GM19099 (cell line): ENCODE results near the gene IP6K3.

Source experiments
- POLR2A ChIP-seq: IDR thresholded peaks from 3 replicates; pipeline ENCODE4 v1.6.1; 2011; ENCODE audit warnings: low read depth; ENCODE audit not compliant: insufficient read length; ENCODE audit errors: extremely low read depth

Gene IP6K3

DNA sequence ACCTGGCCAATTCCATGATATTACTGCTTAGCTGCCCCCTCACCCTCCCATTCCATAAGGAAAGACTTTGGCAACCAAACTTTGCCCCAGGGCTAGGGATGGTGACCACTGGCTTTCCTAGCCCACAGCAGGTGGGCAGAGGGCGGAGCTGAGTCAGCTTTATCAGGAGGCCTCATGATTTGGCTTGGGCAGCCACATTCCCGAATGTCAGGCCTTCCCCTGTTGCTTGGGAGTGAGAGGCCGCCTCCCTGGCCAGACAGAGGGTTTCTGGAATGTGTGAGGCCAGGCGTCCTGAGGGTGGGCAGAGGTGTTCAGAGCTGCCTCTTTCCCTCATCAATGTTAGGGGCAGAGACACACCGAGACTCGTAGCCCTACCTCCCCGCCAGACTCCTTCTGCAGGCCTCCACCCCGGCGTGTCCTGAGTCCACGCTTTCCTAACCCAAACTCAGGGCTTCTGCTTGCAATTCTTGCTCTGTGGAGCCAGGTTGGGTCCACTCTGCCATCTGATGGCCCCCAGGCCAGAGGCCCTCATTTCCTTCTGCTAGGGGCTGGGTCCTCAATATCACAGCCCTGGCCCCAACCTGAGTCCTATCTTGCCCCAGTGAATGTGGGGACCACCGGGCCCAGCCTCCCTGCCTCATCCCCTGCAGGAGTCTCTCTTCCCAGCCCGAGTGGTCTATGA, 54.5 kb downstream of the IP6K3 start:
- TF ChIP-seq POLR2A, result no peak

DNA sequence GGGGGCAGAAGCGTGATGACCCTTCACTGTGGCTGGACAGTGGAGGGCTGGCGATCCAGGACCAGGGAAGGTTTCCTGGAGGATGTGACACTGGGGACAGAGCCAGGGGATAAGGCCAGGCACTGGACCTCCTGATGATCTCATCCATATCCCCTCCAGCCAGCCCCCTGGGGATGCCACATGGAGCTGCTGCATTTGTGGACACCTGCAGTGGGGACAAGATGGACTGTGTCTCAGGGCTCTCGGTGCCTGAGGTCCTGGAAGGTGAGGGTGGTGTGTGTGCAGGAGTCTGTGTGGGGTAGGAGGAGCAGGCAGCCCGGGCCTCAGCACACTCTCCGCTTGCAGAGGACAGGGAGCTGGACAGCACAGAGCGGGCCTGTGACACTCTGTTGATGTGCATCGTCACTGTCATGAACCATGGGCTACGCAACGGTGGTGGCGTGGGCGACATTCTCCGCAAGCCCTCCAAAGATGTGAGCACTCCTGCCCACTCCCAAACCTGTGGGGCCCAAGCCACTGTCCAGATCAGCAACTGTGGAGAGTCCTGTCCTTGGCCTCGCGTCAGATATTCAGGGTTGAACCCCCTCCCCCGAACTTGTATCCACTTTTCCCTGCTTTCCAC, 55.1 kb downstream of the IP6K3 start:
- TF ChIP-seq POLR2A, result no peak

DNA sequence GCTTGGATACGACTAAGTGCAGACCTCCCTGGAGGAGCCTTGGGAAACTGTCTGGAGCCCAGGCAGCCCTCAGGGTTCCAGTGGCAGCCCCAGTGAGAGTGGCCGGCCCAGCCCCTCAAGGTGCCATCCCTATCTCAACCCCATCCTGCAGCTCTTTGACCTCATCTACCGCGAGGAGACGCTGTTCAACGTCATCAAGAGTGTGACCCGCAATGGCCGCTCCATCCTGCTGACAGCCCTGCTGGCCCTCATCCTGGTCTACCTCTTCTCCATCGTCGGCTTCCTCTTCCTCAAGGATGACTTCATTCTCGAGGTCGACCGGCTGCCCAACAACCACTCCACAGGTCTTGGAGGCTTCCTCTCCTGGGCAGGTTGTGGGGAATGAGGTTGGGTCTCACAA, 55.9 kb downstream of the IP6K3 start:
- no peak for TF ChIP-seq POLR2A

DNA sequence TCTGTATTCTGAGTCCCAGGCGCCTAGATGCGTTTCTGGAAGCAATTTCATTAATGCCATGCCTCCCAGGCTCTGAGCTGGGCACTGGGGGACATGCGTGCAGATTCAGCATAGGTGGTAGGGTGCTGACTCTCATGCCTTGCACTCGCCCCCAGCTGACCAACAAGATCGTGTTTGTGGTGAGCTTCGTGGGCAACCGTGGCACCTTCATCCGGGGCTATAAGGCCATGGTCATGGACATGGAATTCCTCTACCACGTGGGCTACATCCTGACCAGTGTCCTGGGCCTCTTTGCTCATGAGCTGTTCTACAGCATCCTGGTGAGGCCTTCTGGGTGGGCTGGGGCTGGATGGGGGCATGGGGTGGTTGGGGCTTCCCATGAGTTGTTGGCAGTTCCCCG, 56.8 kb downstream of the IP6K3 start:
- no peak for TF ChIP-seq POLR2A

- no peak for TF ChIP-seq POLR2A
Observed at GRCh38 chr6:33689148-33689494, 57.6 kb downstream of the IP6K3 start.

- no peak for TF ChIP-seq POLR2A
Observed at GRCh38 chr6:33688451-33689147, 58.1 kb downstream of the IP6K3 start.

- no peak for TF ChIP-seq POLR2A
Observed at GRCh38 chr6:33688006-33688405, 58.7 kb downstream of the IP6K3 start.

- TF ChIP-seq POLR2A, result no peak
Observed at GRCh38 chr6:33686981-33687975, 59.4 kb downstream of the IP6K3 start.

GRCh38 chr6:33686225-33686924, 60.3 kb downstream of the IP6K3 start:
- TF ChIP-seq POLR2A, result no peak

DNA sequence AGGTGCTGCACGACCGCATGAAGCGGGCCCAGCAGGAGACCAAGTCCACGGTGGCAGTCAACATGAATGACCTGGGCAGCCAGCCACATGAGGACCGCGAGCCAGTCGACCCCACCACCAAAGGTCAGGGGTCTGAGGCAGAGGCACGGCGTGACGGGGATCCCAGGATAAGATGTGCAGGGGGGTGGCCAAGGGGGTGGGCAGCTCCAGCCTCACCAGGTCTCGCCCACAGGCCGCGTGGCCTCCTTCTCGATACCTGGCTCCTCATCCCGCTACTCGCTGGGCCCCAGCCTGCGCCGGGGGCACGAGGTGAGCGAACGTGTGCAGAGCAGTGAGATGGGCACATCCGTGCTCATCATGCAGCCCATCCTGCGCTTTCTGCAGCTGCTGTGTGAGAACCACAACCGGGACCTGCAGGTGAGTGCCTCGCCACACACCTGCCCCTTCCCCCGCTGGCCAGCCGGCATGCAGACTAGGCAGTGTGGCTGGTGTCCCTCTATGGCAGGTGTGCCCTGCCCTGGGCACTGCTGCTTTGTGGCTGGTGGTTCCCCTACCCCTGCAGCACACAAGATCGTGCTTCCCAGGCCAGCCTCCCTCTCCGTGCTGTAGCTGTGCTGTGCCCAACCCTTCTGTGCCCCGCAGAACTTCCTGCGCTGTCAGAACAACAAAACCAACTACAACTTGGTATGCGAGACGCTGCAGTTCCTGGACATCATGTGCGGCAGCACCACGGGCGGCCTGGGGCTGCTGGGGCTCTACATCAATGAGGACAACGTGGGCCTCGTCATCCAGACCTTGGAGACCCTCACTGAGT, 61.1 kb downstream of the IP6K3 start:
- no peak for TF ChIP-seq POLR2A

- no peak for TF ChIP-seq POLR2A
Observed at GRCh38 chr6:33684983-33685382, 61.7 kb downstream of the IP6K3 start.

DNA sequence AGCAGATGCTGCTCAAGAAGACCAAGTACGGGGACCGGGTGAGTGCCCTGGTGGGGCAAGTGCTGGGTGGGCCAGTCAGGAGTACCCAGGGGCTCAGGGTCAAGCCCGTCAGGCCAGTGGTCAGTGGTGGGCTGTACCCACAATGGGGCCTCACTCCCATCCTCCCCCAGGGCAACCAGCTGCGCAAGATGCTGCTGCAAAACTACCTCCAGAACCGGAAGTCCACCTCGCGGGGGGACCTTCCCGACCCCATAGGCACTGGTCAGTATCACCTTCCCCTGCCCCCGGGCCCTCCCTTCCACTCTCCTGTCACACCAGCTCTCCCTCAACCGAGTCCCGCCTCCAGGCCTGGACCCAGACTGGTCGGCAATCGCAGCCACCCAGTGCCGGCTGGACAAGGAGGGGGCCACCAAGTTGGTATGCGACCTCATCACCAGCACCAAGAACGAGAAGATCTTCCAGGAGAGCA, 62.2 kb downstream of the IP6K3 start:
- TF ChIP-seq POLR2A, result no peak

DNA sequence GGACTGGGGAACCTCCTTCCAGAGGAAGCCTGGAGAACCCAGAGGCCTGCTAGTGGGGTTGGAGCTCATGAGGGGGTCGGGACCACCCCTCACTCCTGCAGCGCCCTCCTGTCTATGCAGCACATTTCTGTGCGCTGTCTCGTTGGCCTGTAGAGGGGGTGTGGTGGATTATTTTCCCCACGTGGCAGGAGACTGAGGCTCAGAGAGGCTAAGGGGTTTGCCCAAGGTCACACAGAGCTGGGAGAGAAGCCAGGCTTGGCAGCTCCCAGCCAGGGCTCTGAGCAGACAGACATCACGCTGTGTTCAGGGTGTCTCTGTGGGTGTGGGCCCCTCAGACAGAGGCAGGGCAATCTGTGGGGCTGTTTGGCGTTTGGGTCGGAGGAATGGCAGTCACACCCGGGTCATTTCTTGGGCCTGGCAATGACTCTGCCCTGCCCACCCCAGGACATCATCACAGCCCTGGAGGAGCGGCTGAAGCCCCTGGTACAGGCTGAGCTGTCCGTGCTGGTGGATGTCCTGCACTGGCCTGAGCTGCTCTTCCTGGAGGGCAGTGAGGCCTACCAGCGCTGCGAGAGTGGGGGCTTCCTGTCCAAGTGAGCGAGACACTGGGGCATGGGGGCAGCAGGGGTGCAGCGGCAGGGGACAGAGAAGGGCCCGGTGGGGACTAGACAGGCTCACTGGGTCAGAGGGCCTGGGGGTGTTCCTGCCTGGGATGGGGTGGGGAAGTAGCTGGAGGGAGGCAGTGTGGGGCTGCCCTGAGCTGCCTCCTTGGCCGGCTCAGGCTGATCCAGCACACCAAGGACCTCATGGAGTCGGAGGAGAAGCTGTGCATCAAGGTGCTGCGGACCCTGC, 62.9 kb downstream of the IP6K3 start:
- TF ChIP-seq POLR2A, result no peak
